DOHH2 (cell line): Measurements from ENCODE around the gene PLA2G2A.

Source experiments
- H3F3A ChIP-seq: fragments of 200-600 bp; sonication (generic), shearing (Covaris generic); 2 replicates; pipeline ENCODE4 v1.6.0; 2016; ENCODE audit warnings: antibody characterized with exemption, mild to moderate bottlenecking; ENCODE audit not compliant: control insufficient read depth, insufficient read depth
- H3K27ac ChIP-seq: fragments of 200-600 bp; sonication (generic); 2 replicates; pipeline ENCODE4 v1.5.1; 2014; ENCODE audit warnings: low read depth, mild to moderate bottlenecking, low read length, moderate library complexity
- H3K27me3 ChIP-seq: fragments of 200-600 bp; sonication (generic); 2 replicates; pipeline ENCODE4 v1.6.1; 2014; ENCODE audit warnings: mild to moderate bottlenecking, low read length, mixed read lengths; ENCODE audit not compliant: control insufficient read depth
- H3K36me3 ChIP-seq: fragments of 200-600 bp; sonication (generic); 2 replicates; pipeline ENCODE4 v1.6.1; 2014; ENCODE audit warnings: mild to moderate bottlenecking, low read length, moderate library complexity, mixed read lengths; ENCODE audit not compliant: control insufficient read depth
- H3K4me1 ChIP-seq: fragments of 200-600 bp; sonication (generic); 2 replicates; pipeline ENCODE4 v1.6.1; 2014; ENCODE audit warnings: mild to moderate bottlenecking, low read length, mixed read lengths; ENCODE audit not compliant: control insufficient read depth
- H3K4me2 ChIP-seq: fragments of 200-600 bp; sonication (generic); 2 replicates; pipeline ENCODE4 v1.6.0; 2014; ENCODE audit warnings: mild to moderate bottlenecking, low read length, moderate library complexity
- H3K4me3 ChIP-seq: fragments of 200-600 bp; sonication (generic); 2 replicates; pipeline ENCODE4 v1.5.1; 2014; ENCODE audit warnings: mild to moderate bottlenecking, low read length, mixed read lengths
- H3K79me2 ChIP-seq: fragments of 200-600 bp; sonication (generic); 2 replicates; pipeline ENCODE4 v1.6.1; 2014; ENCODE audit warnings: mild to moderate bottlenecking, low read length, mixed read lengths; ENCODE audit not compliant: control insufficient read depth
- H3K9me2 ChIP-seq: fragments of 200-600 bp; sonication (generic); replicated peaks from 2 replicates; pipeline ENCODE4 v1.6.1; 2014; ENCODE audit warnings: mild to moderate bottlenecking, low read length, mixed read lengths; ENCODE audit not compliant: control insufficient read depth
- H3K9me3 ChIP-seq: fragments of 200-600 bp; sonication (generic); 2 replicates; pipeline ENCODE4 v1.6.1; 2014; ENCODE audit warnings: antibody characterized with exemption, low read length, mixed read lengths; ENCODE audit not compliant: control insufficient read depth, insufficient read depth
- H4K20me1 ChIP-seq: fragments of 200-600 bp; sonication (generic); 2 replicates; pipeline ENCODE4 v1.6.0; 2014; ENCODE audit warnings: low read depth, mild to moderate bottlenecking, antibody characterized with exemption, low read length, moderate library complexity; ENCODE audit not compliant: control insufficient read depth, insufficient read depth
- CTCF ChIP-seq: fragments of 200-600 bp; sonication (generic); IDR thresholded peaks from one replicate; pipeline ENCODE4 v1.5.1; 2014; ENCODE audit warnings: antibody characterized with exemption, mild to moderate bottlenecking, low read depth, low read length; ENCODE audit not compliant: poor library complexity, severe bottlenecking
- EZH2phosphoT487 ChIP-seq: fragments of 200-600 bp; sonication (generic); IDR thresholded peaks from 2 replicates; pipeline ENCODE4 v1.6.1; 2017; ENCODE audit warnings: borderline replicate concordance, mild to moderate bottlenecking, antibody characterized with exemption, low read length, moderate library complexity, mixed read lengths

PLA2G2A gene

GRCh38 chr1:19981507-19982312 lies 2.3 kb upstream of the PLA2G2A start:
- no peaks in the 10 kb centered on the region for H3K9me3 ChIP-seq
- no peaks in the 10 kb centered on the region for H3K79me2 ChIP-seq
- H3K4me2 ChIP-seq, result no peak overlapping the region
- H3K36me3 ChIP-seq, result no peaks in the 10 kb centered on the region
- no peaks in the 10 kb centered on the region for H3K4me1 ChIP-seq
- TF ChIP-seq CTCF (no peak), EZH2phosphoT487 (no peak)
- no peaks in the 10 kb centered on the region for H4K20me1 ChIP-seq
- no peaks in the 10 kb centered on the region for H3K9me2 ChIP-seq
- H3K27ac ChIP-seq, result no peak overlapping the region
- H3K4me3 ChIP-seq, result no peak overlapping the region
- peaks cover 2% of the 10 kb centered on the region; the same call in 1 of the 2 replicates for H3K27me3 ChIP-seq
- H3F3A ChIP-seq, result no peaks in the 10 kb centered on the region

GRCh38 chr1:19981170-19981506 lies 1.7 kb upstream of the PLA2G2A start:
- Histone ChIP-seq H3K27me3 (peaks cover 2% of the 10 kb centered on the region; the same call in 1 of the 2 replicates), H3K4me3 (no peak overlapping the region), H4K20me1 (no peaks in the 10 kb centered on the region), H3K9me3 (no peaks in the 10 kb centered on the region), H3K79me2 (no peaks in the 10 kb centered on the region), H3K9me2 (no peaks in the 10 kb centered on the region), H3F3A (no peaks in the 10 kb centered on the region), H3K36me3 (no peaks in the 10 kb centered on the region), H3K27ac (no peak overlapping the region), H3K4me2 (no peak overlapping the region), H3K4me1 (no peaks in the 10 kb centered on the region)
- no peak for TF ChIP-seq EZH2phosphoT487
- no peak for TF ChIP-seq CTCF

- no peaks in the 10 kb centered on the region for H3K9me2 ChIP-seq
- no peak overlapping the region for H3K27ac ChIP-seq
- TF ChIP-seq EZH2phosphoT487, result no peak
- no peak for TF ChIP-seq CTCF
- H3K79me2 ChIP-seq, result no peaks in the 10 kb centered on the region
- H3K36me3 ChIP-seq, result no peaks in the 10 kb centered on the region
- no peaks in the 10 kb centered on the region for H4K20me1 ChIP-seq
- no peak overlapping the region for H3K4me3 ChIP-seq
- H3K4me2 ChIP-seq, result no peak overlapping the region
- peaks cover 2% of the 10 kb centered on the region; the same call in 1 of the 2 replicates for H3K27me3 ChIP-seq
- H3F3A ChIP-seq, result no peaks in the 10 kb centered on the region
- no peaks in the 10 kb centered on the region for H3K4me1 ChIP-seq
- no peaks in the 10 kb centered on the region for H3K9me3 ChIP-seq
Observed at GRCh38 chr1:19980314-19980713, 896 bp upstream of the PLA2G2A start.
